GM23338 (cell line): ENCODE measurements around the gene MED13L. TPM values are rescaled to one million over a fixed set of nuclear protein-coding genes. Genes with fewer than 3 reads are reported as not detected.

Experiments used
- ATAC-seq: fragments of 200-7000 bp; cut with Tn5 transposase; 3 replicates; pipeline ENCODE4 v1.9.1; 2020
- DNase-seq: peaks from one replicate; pipeline ENCODE4 v3.0.0-alpha.2; 2015; ENCODE audit warnings: low spot score
- H2AFZ ChIP-seq: fragments of 200-600 bp; sonication (generic); 2 replicates; pipeline ENCODE4 v1.8.0; 2016; ENCODE audit warnings: antibody characterized with exemption, mild to moderate bottlenecking, moderate library complexity
- H3F3A ChIP-seq: fragments of 200-600 bp; sonication (generic); replicated peaks from 2 replicates; pipeline ENCODE4 v1.8.0; 2017; ENCODE audit warnings: antibody characterized with exemption, mixed run types, low read depth
- H3K27ac ChIP-seq: fragments of 200-600 bp; sonication (generic); 2 replicates; pipeline ENCODE4 v1.6.1; 2016; ENCODE audit warnings: low read depth
- H3K27me3 ChIP-seq: fragments of 200-600 bp; sonication (generic); 2 replicates; pipeline ENCODE4 v1.8.0; 2016; ENCODE audit warnings: mild to moderate bottlenecking, mixed run types, moderate library complexity; ENCODE audit not compliant: insufficient read depth
- H3K36me3 ChIP-seq: fragments of 200-600 bp; sonication (generic); 2 replicates; pipeline ENCODE4 v1.8.0; 2016; ENCODE audit warnings: mild to moderate bottlenecking; ENCODE audit not compliant: insufficient read depth
- H3K4me1 ChIP-seq: fragments of 200-600 bp; sonication (generic); 2 replicates; pipeline ENCODE4 v1.8.0; 2016; ENCODE audit warnings: mild to moderate bottlenecking, moderate library complexity; ENCODE audit not compliant: insufficient read depth
- H3K4me2 ChIP-seq: fragments of 200-600 bp; sonication (generic); 2 replicates; pipeline ENCODE4 v1.7.1; 2017; ENCODE audit warnings: mixed run types
- H3K4me3 ChIP-seq: fragments of 200-600 bp; sonication (generic); 2 replicates; pipeline ENCODE4 v1.6.1; 2016; ENCODE audit warnings: mixed run types
- H3K79me2 ChIP-seq: fragments of 200-600 bp; sonication (generic); replicated peaks from 2 replicates; pipeline ENCODE4 v1.8.0; 2017; ENCODE audit warnings: mild to moderate bottlenecking; ENCODE audit not compliant: insufficient read depth
- H3K9me2 ChIP-seq: fragments of 200-600 bp; sonication (generic); 2 replicates; pipeline ENCODE4 v1.8.0; 2017; ENCODE audit not compliant: insufficient read depth
- H4K20me1 ChIP-seq: fragments of 200-600 bp; sonication (generic); replicated peaks from 2 replicates; pipeline ENCODE4 v1.8.0; 2017; ENCODE audit warnings: mild to moderate bottlenecking; ENCODE audit not compliant: insufficient read depth
- H3K27ac Mint-ChIP-seq: 2 replicates; pipeline ENCODE4 v1.8.0; 2020; ENCODE audit warnings: inconsistent platforms, mild to moderate bottlenecking, moderate library complexity, mixed read lengths
- H3K27me3 Mint-ChIP-seq: 3 replicates; pipeline ENCODE4 v1.8.0; 2022; ENCODE audit warnings: low read depth, mild to moderate bottlenecking, moderate library complexity, mixed read lengths, inconsistent platforms; ENCODE audit not compliant: insufficient read depth, poor library complexity
- H3K36me3 Mint-ChIP-seq: 3 replicates; pipeline ENCODE4 v1.8.0; 2021; ENCODE audit warnings: low read depth, mild to moderate bottlenecking, inconsistent platforms, moderate library complexity, mixed read lengths
- H3K4me1 Mint-ChIP-seq: 3 replicates; pipeline ENCODE4 v1.8.0; 2020; ENCODE audit warnings: mild to moderate bottlenecking, inconsistent platforms, mixed read lengths
- H3K4me3 Mint-ChIP-seq: 3 replicates; pipeline ENCODE4 v1.8.0; 2021; ENCODE audit warnings: moderate library complexity, mild to moderate bottlenecking, inconsistent platforms, mixed read lengths
- H3K9me3 Mint-ChIP-seq: 3 replicates; pipeline ENCODE4 v1.8.0; 2020; ENCODE audit warnings: moderate library complexity, mild to moderate bottlenecking, inconsistent platforms, mixed read lengths
- CREB1 ChIP-seq: fragments of 250-450 bp; sonication (Bioruptor Pico); IDR thresholded peaks from 2 replicates; pipeline ENCODE4 v1.5.0; 2020; ENCODE audit warnings: low read depth, mild to moderate bottlenecking, moderate library complexity
- ETS1 ChIP-seq: IDR thresholded peaks from 2 replicates; pipeline ENCODE4 v1.6.1; 2016; ENCODE audit warnings: antibody characterized with exemption
- EZH2 ChIP-seq: fragments of 200-600 bp; sonication (generic); IDR thresholded peaks from one replicate; pipeline ENCODE4 v1.8.0; 2017; ENCODE audit warnings: antibody characterized with exemption, mild to moderate bottlenecking, low read depth; ENCODE audit not compliant: unreplicated experiment
- EZH2phosphoT487 ChIP-seq: fragments of 200-600 bp; sonication (generic); IDR thresholded peaks from one replicate; pipeline ENCODE4 v1.8.1; 2018; ENCODE audit warnings: antibody characterized with exemption; ENCODE audit not compliant: unreplicated experiment
- JUNB ChIP-seq: IDR thresholded peaks from one replicate; pipeline ENCODE4 v1.6.1; 2016; ENCODE audit warnings: antibody characterized with exemption; ENCODE audit not compliant: unreplicated experiment
- NANOG ChIP-seq: IDR thresholded peaks from 2 replicates; pipeline ENCODE4 v1.6.1; 2016; ENCODE audit warnings: antibody characterized with exemption, borderline replicate concordance
- POLR2AphosphoS5 ChIP-seq: IDR thresholded peaks from 2 replicates; pipeline ENCODE4 v1.6.1; 2016; ENCODE audit warnings: antibody characterized with exemption, low read depth
- REST ChIP-seq: IDR thresholded peaks from one replicate; pipeline ENCODE4 v1.6.1; 2018; ENCODE audit warnings: antibody characterized with exemption; ENCODE audit not compliant: unreplicated experiment
- STAT1 ChIP-seq: IDR thresholded peaks from one replicate; pipeline ENCODE4 v1.6.1; 2016; ENCODE audit warnings: antibody characterized with exemption; ENCODE audit not compliant: unreplicated experiment
- ZNF114 ChIP-seq: fragments of 250-450 bp; sonication (Bioruptor Pico); IDR thresholded peaks from 2 replicates; pipeline ENCODE4 v1.5.0; 2020; ENCODE audit warnings: mild to moderate bottlenecking, moderate library complexity
- ZNF331 ChIP-seq: fragments of 250-450 bp; sonication (Bioruptor Pico); IDR thresholded peaks from 2 replicates; pipeline ENCODE4 v1.5.0; 2020; ENCODE audit warnings: low read depth, mild to moderate bottlenecking, moderate library complexity
- ZNF462 ChIP-seq: fragments of 250-450 bp; sonication (Bioruptor Pico); IDR thresholded peaks from 2 replicates; pipeline ENCODE4 v1.5.0; 2020; ENCODE audit warnings: mild to moderate bottlenecking, moderate library complexity
- polyA plus RNA-seq: library from polyadenylated mRNA; unstranded; fragments of >200 nt; fragmentation: Nextera tagmentation; extraction: Ambion mirVana; gene quantifications from 2 replicates; pipeline ENCODE4 v1.2.1, GENCODE V29; 2016
- total RNA-seq: library from RNA; depleted of rRNA; stranded (reverse); fragments of >200 nt; shearing (Covaris generic); gene quantifications from 2 replicates; pipeline ENCODE4 v1.2.3, GENCODE V29; 2014
- TF ChIP-seq, protein P1 (sequence below), 2 experiments: fragments of 200-600 bp in 1 of 2; sonication (generic) in 1 of 2; conservative IDR thresholded peaks; 2 replicates each; pipeline versions ENCODE4 v1.5.1 to v1.6.1; 2016 to 2017; ENCODE audit warnings: antibody characterized with exemption in 2 of 2, low read depth in 2 of 2, mild to moderate bottlenecking in 2 of 2, moderate library complexity in 1 of 2

The MED13L gene
- total and polyA plus RNA-seq, 2 experiments from 2014 or later = 20.9 to 73.6 TPM

DNA sequence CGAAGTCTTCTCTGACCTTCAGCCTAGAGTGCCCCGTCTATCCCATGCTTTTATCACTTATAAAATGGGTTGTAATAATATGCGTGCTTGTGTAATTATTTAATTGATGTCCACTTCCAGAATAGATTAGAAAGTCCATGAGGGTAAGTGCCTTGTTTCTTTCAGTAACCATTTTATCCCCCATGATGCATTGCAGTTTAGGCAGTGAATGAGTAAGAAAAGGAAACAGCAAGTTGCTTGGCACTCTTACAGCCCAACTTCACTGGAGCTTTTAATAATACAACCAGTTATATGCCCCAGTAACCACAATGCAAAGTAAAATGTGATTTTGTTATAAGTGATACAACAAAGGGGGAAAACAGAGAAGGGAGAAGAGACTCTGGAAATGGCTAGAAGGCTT is 287.3 kb downstream of the MED13L start:
- H3K27me3 Mint-ChIP-seq = peaks cover 2% of the 10 kb centered on the region
- peaks cover 28% of the 10 kb centered on the region for H3K4me1 Mint-ChIP-seq
- no peak overlapping the region; the same call in 1 of the 2 replicates for H3K27ac Mint-ChIP-seq
- no peaks in the 10 kb centered on the region for H3K9me2 ChIP-seq
- H3K36me3 Mint-ChIP-seq = peaks cover 21% of the 10 kb centered on the region; the same call in 2 of the 3 replicates
- H3K4me3 ChIP-seq = no peak overlapping the region
- no peak overlapping the region for H3K27ac ChIP-seq
- no peak overlapping the region for H2AFZ ChIP-seq
- no peaks in the 10 kb centered on the region for H3F3A ChIP-seq
- H3K4me3 Mint-ChIP-seq = no peak overlapping the region
- H3K4me2 ChIP-seq = no peak overlapping the region
- ATAC-seq (no peak), DNase-seq (no peak)
- H3K27me3 ChIP-seq = no peaks in the 10 kb centered on the region
- peaks cover 17% of the 10 kb centered on the region for H3K79me2 ChIP-seq
- peaks cover 12% of the 10 kb centered on the region for H3K4me1 ChIP-seq
- H3K36me3 ChIP-seq = peaks cover 3% of the 10 kb centered on the region; the same call in 1 of the 2 replicates
- no peak for TF ChIP-seq ZNF331 (CRISPR knock-in tag)
- TF ChIP-seq ETS1 = no peak
- no peak for TF ChIP-seq NANOG
- TF ChIP-seq STAT1 = no peak
- TF ChIP-seq, protein P1, sequence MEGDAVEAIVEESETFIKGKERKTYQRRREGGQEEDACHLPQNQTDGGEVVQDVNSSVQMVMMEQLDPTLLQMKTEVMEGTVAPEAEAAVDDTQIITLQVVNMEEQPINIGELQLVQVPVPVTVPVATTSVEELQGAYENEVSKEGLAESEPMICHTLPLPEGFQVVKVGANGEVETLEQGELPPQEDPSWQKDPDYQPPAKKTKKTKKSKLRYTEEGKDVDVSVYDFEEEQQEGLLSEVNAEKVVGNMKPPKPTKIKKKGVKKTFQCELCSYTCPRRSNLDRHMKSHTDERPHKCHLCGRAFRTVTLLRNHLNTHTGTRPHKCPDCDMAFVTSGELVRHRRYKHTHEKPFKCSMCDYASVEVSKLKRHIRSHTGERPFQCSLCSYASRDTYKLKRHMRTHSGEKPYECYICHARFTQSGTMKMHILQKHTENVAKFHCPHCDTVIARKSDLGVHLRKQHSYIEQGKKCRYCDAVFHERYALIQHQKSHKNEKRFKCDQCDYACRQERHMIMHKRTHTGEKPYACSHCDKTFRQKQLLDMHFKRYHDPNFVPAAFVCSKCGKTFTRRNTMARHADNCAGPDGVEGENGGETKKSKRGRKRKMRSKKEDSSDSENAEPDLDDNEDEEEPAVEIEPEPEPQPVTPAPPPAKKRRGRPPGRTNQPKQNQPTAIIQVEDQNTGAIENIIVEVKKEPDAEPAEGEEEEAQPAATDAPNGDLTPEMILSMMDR (conservative IDR thresholded peaks at IDR 0.05; ENCODE audit: low read depth in 2 of 2) = no peak
- no peak for TF ChIP-seq POLR2AphosphoS5
- TF ChIP-seq CREB1 (CRISPR knock-in tag) = no peak
- no peak for TF ChIP-seq REST
- TF ChIP-seq EZH2phosphoT487 = no peak
- TF ChIP-seq EZH2 = no peak
- TF ChIP-seq JUNB = no peak
- no peak for TF ChIP-seq ZNF462 (CRISPR knock-in tag)
- TF ChIP-seq ZNF114 (CRISPR knock-in tag) = no peak
- no peaks in the 10 kb centered on the region for H3K9me3 Mint-ChIP-seq
- H4K20me1 ChIP-seq = no peaks in the 10 kb centered on the region; the same call in 1 of the 2 replicates
